HG03159 (cell line): ENCODE data around the gene PRDM10.
"Not testable (repeated sequence)": the region's sequence is repeated elsewhere in the genome, so short reads cannot be mapped to it uniquely, and the experiment has no call there.

Experiments used
- ATAC-seq: cut with Tn5 transposase; IDR thresholded peaks from one replicate; pipeline ENCODE4 v1.9.1; 2021; ENCODE audit warnings: mild to moderate bottlenecking, moderate library complexity; ENCODE audit not compliant: unreplicated experiment

The PRDM10 gene

DNA sequence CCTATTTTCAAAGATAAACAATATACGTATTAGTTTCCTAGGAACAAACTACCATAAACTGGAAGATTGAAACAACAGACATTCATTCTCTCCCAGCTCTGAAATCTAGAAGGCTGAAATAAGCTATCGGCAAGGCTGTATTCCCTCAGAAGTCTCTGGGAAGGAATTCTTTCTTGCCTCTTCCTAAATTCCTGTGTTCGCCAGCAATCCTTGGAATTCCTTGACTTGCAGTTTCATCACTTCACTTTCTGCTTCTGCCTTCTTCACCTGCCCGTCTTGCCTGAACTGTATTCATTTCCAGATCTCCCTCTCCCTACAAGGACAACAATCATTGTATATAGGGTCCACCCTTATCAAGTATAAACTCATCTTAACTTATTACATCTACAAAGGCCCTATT is 17.7 kb upstream of the PRDM10 start:
- ATAC-seq, result no peak

DNA sequence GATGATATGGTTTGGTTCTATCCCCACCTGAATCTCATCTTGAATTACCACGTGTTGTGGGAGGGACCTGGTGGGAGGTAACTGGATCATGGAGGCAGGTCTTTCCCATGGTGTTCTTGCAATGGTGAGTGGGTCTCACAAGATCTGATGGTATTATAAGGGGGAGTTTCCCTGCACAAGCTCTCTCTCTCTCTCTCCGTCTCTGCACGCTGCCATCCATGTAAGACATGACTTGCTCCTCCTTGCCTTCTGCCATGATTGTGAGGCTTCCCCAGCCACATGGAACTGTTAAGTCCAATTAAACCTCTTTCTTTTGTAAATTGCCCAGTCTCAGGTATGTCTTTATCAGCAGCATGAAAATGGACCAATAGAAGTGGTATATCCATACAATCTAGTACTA is 13.2 kb upstream of the PRDM10 start:
- not testable (repeated sequence) for ATAC-seq

DNA sequence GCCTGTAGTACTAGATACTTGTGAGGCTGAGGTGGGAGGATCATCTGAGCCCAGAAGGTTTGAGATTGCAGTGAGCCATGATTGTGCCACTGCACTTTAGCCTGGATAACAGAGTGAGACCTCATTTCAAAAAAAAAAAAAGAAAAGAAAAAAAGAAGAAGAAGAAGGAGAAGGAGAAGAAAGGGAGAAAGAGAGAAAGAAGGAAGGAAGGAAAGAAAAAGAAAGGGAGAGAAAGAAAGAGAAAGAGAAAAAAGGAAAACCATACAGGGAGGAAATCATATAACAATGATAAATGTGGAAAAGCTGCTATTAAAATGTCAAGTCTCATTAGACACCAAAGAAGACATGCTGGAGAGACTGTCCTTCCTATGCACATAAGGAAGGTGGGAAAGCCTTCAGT is 5.7 kb upstream of the PRDM10 start:
- no peak for ATAC-seq

DNA sequence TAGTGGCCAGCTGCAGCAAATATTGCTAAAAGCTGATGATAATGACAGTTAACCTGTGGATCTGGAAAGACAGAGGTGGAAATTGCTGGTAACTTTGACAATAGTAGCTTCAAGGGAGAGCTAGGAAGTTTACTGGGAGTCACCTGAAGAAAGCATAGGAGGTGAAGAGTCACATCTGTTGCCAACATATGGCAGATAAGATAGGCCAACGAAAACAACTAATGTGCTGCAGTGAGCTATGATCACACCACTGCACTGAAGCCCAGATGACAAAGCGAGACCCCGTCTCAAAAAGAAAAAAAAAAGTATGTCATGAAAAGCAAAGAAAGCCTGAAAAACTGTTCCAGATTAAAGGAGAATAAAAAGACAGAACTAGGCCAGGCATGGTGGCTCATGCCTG is 4.3 kb upstream of the PRDM10 start:
- no peak for ATAC-seq

DNA sequence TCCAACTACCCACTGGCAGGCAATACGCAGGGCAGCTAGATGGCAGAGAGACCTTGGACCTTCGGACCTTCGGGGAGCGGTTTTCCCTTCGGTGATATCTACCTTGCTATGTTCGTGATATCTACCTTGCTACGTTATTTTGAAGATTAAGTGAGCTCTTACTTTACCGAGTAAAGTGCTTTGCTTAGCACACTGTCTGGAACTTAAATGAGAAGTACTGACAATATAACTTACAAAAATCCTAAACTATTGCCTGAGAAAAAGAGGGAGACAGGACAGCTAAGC is 1.0 kb upstream of the PRDM10 start:
- peak; percentile 19 for ATAC-seq

DNA sequence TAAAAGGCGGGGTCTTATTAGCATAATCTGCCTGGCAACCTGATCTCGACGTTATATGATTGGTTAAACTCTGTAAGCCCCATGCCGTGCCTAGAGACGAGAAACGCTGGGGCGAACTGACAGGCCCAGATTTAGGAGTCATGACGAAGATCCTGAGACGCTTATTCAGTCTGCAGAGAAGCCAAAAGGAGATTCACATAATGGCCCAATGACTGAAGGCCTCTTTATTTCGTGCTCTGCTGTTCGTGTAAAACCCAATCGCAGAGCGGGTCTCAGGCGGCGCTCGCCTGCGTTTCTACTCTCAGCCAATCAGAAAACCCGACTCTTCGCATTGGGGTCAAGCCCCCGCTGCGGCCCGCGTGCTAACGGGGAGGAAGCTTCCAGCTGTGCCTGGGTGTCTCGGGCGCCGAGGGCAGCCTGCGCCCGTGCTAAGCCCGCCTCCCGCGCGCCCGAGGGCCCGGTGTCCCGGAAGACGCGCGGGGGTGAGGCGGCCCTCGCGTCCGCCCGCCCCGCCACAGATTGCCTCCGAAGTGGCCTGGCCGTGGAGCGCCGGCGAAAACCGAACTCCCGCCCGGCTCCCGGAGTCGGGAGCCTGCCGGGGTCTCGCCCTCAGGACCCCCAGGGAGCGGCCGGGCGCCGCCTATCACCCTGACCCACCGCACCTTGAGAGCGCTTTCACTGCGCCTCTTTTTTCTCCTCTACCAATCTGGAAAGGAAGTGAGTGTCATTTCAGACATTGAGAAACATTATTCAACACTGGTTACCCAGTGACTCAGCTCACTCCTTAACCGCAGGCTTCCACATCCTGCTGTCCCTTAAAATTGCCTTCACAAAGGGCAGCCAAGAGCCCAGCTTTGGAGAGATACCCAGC is 446 bp upstream of the PRDM10 start:
- peak; percentile 75 for ATAC-seq

DNA sequence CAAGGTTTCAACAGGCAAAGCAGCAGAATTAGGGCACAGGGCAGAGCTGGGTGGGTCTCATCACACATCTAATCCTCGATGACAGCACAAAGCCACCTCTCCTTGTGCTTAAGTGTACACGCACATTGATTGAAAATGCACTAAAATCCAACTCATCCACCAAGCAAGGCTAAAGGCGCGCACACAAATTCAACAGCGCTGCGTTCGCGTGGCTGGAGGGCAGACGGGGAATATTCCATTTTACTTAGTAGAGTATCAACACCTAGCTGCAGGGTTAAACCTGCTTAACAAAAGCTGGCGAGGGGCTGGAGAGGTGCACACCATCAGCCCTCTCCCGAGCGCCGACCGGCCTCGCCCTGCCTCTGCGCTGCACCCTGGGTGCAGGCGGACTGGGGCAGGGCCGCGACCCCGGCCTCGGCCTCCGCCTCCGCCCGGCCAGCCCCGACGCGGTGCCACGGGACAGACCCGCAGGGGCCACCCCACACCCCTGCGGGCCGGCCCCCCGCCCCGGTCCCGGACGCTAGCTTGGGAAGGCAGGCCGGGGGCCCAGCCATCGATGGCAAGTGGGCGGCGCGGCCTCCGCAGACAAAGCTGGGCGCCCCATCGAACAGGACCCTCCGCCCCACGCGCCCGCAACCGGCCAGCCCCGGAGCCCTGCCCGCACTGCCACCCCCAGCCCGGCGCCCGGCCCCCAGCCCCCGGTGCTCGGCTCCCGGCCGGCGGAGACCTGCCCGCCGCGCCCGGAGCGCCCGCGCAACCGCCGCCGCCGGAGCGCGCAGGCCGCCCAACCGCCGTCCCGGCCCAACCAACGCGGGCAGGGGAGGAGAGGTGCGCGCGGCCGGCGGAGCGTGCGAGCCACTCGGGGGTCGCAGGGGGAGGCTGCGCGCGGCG is 929 bp downstream of the PRDM10 start:
- ATAC-seq, result peak; percentile 25

DNA sequence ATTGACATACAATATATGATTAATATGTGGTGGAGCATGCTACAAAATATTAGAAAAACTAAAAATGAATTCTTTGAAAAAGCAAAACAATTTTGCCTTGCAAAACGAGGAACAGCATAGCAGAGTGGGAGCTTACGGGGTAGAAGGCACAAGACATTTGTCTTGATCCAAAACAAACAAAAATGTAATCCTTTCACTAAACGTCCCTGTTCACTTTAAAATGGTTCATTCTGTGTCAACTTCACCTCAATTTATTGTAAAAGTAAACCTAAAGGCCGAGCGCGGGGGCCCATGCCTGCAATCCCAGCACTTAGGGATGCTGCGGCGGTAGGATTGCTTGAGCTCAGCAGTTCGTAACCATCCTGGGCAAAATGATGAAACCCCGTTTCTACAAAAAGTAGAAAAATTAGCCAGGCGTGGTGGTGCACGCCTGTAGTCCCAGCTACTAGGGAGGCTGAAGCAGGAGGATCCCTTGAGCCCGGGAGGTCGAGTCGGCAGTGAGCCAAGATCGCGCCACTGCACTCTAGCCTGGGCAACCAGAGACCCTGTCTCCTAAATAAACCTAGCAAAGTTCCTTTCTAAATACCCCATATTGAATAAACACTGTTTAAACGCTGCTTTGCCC is 2.0 kb downstream of the PRDM10 start:
- no peak for ATAC-seq

DNA sequence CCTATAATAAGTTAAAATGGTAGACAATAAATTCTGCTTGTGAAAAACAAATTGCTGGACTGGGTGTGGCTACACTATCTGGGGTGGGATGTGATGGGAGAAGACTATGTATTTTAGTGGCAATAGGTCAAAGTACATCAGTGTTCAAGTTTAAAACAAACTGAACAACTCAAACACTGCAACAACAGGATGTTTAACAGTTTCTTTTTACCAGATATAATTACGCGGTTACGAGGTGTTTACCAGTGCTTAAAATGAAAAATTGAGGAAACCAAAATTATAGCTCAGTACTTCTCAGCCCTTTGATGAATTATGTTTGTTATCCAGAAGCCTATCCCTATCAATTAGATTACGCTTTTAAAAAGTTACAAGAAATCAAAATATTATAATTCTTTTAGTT is 3.2 kb downstream of the PRDM10 start:
- ATAC-seq, result no peak

DNA sequence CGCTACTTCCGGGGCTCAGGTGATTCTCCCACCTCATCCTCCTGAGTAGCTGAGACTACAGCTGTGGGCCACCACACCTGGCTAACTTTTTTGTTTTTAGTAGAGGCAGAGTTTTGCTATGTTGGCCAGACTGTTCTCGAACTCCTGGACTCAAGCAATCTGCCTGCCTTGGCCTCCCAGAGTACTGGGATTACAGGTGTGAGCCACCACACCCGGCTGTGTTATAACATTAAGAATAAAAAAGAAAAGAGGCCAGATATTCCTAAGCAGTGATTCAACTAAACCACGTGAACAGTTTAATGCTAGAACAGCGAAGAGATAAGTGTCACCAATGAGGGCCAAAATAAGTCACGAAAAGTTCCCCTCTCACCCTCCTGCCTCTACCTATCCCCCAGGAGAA is 3.7 kb downstream of the PRDM10 start:
- no peak for ATAC-seq

DNA sequence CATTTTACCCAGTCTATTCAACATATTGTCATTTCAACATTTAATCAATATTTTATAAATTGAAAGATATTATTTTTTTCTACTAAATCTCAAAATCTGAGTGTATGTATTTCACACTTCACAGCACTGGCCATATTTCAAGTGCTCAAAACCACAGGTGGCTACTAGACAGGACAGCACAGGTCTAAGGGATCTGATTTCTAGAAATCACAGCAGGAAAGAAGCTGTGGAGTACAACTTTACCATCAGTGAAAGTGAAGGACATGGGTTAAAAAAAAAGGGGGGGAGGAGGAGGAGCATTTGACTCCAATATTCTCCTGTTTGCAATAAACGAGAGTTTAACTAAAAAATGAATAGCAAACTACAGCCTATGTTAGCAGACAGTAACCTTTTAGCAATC is 4.5 kb downstream of the PRDM10 start:
- no peak for ATAC-seq

DNA sequence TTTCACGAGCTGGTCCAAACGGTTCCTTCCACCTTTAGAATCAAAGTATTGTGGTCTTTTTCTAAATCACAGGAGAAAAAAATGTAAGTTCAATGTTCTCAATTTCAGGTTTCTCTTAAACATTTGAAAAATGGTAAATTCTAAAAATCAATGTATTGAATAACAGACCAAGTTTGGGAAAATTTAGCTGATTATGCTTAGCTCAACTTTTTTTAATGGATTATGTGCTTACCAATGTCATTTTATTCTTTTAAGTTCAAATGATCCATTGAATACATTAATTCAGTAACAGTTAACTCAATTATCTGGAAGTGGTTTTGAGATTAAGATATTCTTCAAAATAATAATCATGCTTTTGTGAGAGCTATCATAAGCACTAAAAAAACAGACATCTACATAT is 5.1 kb downstream of the PRDM10 start:
- ATAC-seq, result no peak

DNA sequence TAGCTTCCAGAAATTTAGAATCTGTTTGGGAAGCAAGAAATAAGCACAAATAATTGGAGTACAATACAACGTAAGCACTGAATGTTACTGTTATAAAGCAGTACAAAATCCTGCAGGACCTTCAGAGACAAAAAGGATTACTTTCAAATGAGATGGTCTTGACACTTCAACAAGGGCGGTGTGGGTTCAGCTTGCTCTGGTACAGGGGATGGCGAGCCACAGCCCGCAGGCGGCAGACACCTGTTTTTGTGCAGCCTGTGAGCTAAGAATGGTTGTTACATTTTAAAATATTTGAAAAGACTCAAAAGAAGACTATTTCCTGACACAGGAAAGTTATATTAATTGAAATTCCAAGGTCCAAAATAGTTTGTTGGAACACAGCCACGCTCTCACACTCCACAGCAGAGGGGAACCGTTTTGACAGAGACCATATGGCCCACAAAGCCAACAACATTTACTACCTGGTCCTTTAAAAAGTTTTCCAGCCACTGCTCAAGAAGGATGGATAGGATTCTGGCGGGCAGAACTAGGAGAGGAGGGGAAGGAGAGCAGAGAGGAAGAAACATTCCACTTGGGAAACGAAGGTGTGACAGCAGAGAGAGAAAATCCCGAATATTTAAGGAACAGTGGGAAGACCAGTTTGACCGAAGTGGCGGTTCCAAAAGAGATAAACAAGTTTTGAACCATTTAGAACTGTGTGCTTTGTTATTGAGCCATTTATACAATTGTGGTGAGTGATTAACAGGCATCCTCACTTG is 6.3 kb downstream of the PRDM10 start:
- ATAC-seq, result no peak

DNA sequence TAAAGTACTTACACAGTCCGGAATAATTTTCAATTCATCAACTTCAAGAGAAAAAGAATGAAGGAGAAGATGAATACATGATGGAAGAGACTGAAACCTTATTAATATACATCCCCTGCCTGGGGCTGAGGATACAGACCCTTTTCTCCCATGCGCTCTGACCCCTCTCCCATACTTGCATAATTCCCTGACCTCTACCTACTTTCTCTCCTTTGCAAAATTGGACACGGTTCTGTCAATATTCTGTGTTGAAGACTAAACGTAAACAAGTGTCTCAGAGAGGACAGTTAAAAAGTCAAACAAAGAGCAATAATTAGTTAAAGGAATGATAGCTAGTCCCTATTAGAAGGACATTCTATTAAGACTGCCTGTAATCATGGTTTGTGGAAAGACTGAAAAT is 7.5 kb downstream of the PRDM10 start:
- no peak for ATAC-seq

DNA sequence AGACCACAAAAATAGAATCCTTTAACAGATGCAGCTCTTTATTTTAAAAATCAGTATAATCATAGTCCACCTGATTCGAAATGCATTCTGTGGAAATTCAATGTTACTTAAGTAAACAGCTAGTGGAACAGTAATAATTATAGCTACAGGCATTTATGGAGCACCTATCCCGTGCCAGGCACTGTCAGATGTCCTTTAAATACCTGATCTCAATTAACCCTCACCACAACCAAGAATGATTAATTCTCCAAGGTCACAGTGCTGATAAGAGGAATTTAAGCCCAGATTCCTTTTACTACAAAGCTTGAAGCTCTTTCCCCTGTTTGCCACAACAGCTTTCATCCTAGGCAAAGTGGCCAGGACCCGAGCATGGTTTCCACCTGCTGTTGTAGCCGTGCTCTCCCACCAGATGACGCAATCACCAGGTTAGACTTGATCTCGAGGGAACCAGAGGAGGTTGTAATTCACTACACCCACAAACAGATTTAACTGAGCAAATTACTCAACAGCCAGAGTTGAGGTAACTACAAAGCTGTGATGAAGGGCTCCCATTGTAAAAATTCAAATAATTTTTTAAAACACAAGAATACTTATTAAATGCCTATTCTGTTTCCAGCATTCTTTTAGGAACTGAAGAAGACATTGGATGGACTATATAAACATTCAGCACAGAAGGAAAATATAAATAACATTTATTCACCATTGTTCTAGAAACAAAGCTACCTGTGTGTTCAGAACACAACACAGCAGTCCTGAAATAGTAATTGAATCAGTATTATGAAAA is 10.3 kb downstream of the PRDM10 start:
- ATAC-seq, result peak; percentile 79

DNA sequence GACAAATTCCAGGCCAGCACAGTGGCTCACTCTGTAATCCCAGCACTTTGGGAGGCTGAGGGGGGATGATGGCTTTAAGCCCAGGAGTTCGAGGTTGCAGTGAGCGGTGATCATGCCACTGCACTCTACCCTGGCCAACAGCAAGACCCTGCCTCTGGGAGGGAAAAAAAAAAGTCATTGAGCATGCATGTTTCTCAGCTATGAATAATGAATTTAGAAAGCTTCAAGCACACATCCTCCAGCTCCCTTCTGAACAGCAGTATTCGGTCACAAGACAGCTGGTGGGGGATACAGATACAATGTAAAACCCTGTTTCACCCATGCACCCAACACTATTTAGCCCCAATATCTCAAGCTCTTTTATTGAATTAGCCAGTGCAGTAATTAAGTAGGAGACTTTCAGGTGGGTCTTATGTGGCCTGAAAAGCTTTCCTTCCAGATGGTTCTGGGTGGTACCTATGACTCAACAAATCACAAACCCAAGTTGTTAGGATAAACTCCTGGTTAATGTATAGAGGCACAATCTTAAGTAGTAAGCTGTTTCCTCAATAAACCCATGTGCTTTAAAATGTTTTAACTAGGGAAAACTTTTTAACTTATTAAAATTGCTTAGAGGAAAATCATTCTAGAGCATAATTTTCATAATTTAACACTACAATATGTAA is 13.4 kb downstream of the PRDM10 start:
- no peak for ATAC-seq

DNA sequence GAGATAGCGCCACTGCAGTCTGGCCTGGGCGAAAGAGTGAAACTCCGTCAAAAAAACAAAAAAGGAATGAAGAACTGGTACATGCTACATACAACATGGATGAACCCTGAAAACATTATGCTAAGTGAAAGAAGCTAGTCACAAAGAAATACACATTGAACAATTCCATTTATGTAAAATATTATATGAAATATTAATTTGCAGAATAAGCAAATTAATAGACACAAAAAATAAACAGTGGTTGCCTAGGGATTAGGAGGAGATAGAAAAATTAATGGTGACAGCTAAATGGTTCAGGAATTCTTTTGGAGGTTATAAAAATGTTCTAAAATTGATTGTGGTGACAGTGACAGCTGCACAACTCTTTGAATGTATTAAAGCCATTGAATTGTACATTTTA is 14.7 kb downstream of the PRDM10 start:
- ATAC-seq, result no peak

DNA sequence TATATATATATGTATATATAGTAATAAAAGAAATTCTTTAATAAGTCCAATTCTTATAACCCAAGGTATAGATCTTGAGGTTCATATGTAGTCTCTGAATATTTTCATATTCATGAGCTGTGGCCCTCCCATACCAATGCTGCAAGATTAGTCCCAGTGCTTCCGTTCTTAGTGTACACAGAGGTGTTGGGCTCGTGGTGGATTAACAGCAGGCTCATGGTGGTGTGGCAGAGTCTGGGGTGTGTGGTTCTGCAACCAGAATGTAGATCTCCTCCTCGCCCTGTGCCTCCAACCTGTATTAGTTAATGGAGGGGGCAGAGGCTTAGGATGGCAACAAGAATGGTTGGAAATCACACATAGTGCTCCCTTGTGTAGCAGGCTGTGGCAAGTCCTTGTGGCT is 16.8 kb downstream of the PRDM10 start:
- no peak for ATAC-seq

DNA sequence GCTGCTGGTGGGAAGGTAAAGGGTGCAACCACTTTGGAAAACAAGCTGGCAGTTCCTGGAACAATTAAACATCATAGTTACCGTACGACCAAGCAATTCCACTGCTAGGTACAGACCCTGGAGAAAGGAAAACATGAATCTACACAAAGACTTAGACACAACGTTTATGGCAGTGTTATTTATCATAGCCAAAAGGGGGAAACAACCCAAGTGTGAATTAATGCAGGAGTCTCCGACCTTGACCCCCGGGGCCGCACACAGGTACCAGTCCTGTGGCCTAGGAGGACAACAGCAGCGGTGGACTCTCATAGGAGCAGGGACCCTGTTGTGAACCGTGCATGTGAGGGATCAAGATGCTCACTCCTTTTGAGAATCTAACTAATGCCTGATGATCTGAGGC is 22.5 kb downstream of the PRDM10 start:
- ATAC-seq, result no peak
